Prostate gland (tissue), 2 donors: Measurements from ENCODE around the gene TMPRSS11B. TPM values are rescaled to one million over a fixed set of nuclear protein-coding genes. Genes with fewer than 3 reads are reported as not detected.
"Not testable (repeated sequence)": the region's sequence is repeated elsewhere in the genome, so short reads cannot be mapped to it uniquely, and the experiment has no call there.

ENCODE experiments used
- DNase-seq: peaks from one replicate; pipeline ENCODE4 v3.0.0-alpha.2; 2019; ENCODE audit warnings: low spot score
- H3K27ac ChIP-seq, 2 donors: fragments of 200-600 bp; sonication (generic); 2 replicates each; pipeline ENCODE4 v1.5.1; 2017 to 2019
- H3K27me3 ChIP-seq: fragments of 200-600 bp; sonication (generic); replicated peaks from 2 replicates; pipeline ENCODE4 v1.5.1; 2019; ENCODE audit not compliant: insufficient read depth
- H3K36me3 ChIP-seq, 2 donors: fragments of 200-600 bp; sonication (generic); 1 replicate in 1 of 2; 2 replicates in 1 of 2; pipeline versions ENCODE4 v1.5.1 to v1.8.1; 2017 to 2019
- H3K4me1 ChIP-seq: fragments of 200-600 bp; sonication (generic); replicated peaks from 2 replicates; pipeline ENCODE4 v1.5.1; 2019
- H3K4me3 ChIP-seq, 2 donors: fragments of 200-600 bp; sonication (generic); 2 replicates each; pipeline ENCODE4 v1.5.1; 2017 to 2019
- H3K9me3 ChIP-seq: fragments of 200-600 bp; sonication (generic); 2 replicates; pipeline ENCODE4 v1.5.1; 2017
- CTCF ChIP-seq, 4 experiments: fragments of 200-600 bp in 2 of 4; fragments of 450-650 bp in 2 of 4; sonication (generic) in 2 of 4; IDR thresholded peaks; 1 replicate in 3 of 4; 2 replicates in 1 of 4; pipeline ENCODE4 v1.5.1; 2016 to 2019; ENCODE audit warnings: antibody characterized with exemption in 4 of 4, mild to moderate bottlenecking in 2 of 4, moderate library complexity in 2 of 4
- POLR2A ChIP-seq: fragments of 450-650 bp; IDR thresholded peaks from one replicate; pipeline ENCODE4 v1.6.1; 2016; ENCODE audit warnings: antibody characterized with exemption, mild to moderate bottlenecking
- POLR2AphosphoS5 ChIP-seq: sonication (generic); formaldehyde crosslinking; IDR thresholded peaks from one replicate; pipeline ENCODE4 v1.6.1; 2017; ENCODE audit warnings: antibody characterized with exemption
- WGBS: methylation state at CpG from one replicate; pipeline ENCODE4 v1.1.5; 2018; 5-methylcytosine and 5-hydroxymethylcytosine counted together
- intact Hi-C: fragments of 100-400 bp; cut with DNase I; formaldehyde crosslinking; loops from one replicate; pipeline ENCODE4 v1.14.2; 2022
- total RNA-seq, 2 donors: library from RNA; depleted of rRNA; stranded (reverse); fragments of >200 nt; gene quantifications; one replicate each; pipeline ENCODE4 v1.1.0, GENCODE V29; 2016

The TMPRSS11B gene
- total RNA-seq, 2 donors from 2014 or later: not detected

- TF ChIP-seq CTCF (IDR thresholded peaks at IDR 0.05) (no peak), POLR2A (no peak), POLR2AphosphoS5 (no peak)
- 72% methylated on average over 1 of the region's 1 CpG for WGBS
- intact Hi-C loops: no loop called here
- Histone ChIP-seq H3K9me3 (no peaks in the 10 kb centered on the region), H3K27ac (no peak overlapping the region), H3K27me3 (no peaks in the 10 kb centered on the region), H3K4me3 (no peak overlapping the region), H3K4me1 (no peaks in the 10 kb centered on the region), H3K36me3 (no peaks in the 10 kb centered on the region)
- no peak for DNase-seq
Observed at GRCh38 chr4:68228568-68228967, 16.9 kb downstream of the TMPRSS11B start.

- intact Hi-C loops: no loop called here
- no peaks in the 10 kb centered on the region for H3K9me3 ChIP-seq
- WGBS: 22% methylated on average over 1 of the region's 1 CpG
- H3K4me3 ChIP-seq: no peak overlapping the region
- DNase-seq: no peak
- H3K4me1 ChIP-seq: no peaks in the 10 kb centered on the region
- H3K36me3 ChIP-seq: no peaks in the 10 kb centered on the region
- no peaks in the 10 kb centered on the region for H3K27me3 ChIP-seq
- no peak for TF ChIP-seq CTCF (IDR thresholded peaks at IDR 0.05)
- TF ChIP-seq POLR2A: no peak
- TF ChIP-seq POLR2AphosphoS5: no peak
- no peak overlapping the region for H3K27ac ChIP-seq
Observed at GRCh38 chr4:68218044-68218443, 27.4 kb downstream of the TMPRSS11B start.

- DNase-seq: no peak
- H3K27ac ChIP-seq: no peak overlapping the region
- H3K4me3 ChIP-seq: no peak overlapping the region
- no peaks in the 10 kb centered on the region for H3K27me3 ChIP-seq
- H3K4me1 ChIP-seq: no peaks in the 10 kb centered on the region
- no peaks in the 10 kb centered on the region for H3K36me3 ChIP-seq
- H3K9me3 ChIP-seq: no peaks in the 10 kb centered on the region
- intact Hi-C loops: no loop called here
- no peak for TF ChIP-seq POLR2A
- no peak for TF ChIP-seq POLR2AphosphoS5
- TF ChIP-seq CTCF (IDR thresholded peaks at IDR 0.05): no peak
Observed at GRCh38 chr4:68216501-68216900, 29.0 kb downstream of the TMPRSS11B start.

- Histone ChIP-seq H3K4me3 (no peak overlapping the region), H3K9me3 (no peaks in the 10 kb centered on the region), H3K36me3 (no peaks in the 10 kb centered on the region), H3K4me1 (no peaks in the 10 kb centered on the region), H3K27me3 (no peaks in the 10 kb centered on the region), H3K27ac (no peak overlapping the region)
- DNase-seq: no peak
- no peak for TF ChIP-seq POLR2A
- 89% methylated on average over 1 of the region's 1 CpG for WGBS
- intact Hi-C loops: no loop called here
Observed at GRCh38 chr4:68209003-68209402, 36.5 kb downstream of the TMPRSS11B start.

- H3K27ac ChIP-seq, intact Hi-C loops, H3K4me3 ChIP-seq, H3K36me3 ChIP-seq, DNase-seq, H3K9me3 ChIP-seq, H3K4me1 ChIP-seq, H3K27me3 ChIP-seq: not testable (repeated sequence)
- WGBS: 88% methylated on average over 5 of the region's 5 CpGs
Observed at GRCh38 chr4:68194305-68194704, 51.2 kb downstream of the TMPRSS11B start.

GRCh38 chr4:68193194-68193593, 52.3 kb downstream of the TMPRSS11B start:
- Histone ChIP-seq H3K27me3 (no peaks in the 10 kb centered on the region), H3K4me3 (no peak overlapping the region), H3K27ac (no peak overlapping the region), H3K9me3 (no peaks in the 10 kb centered on the region), H3K36me3 (no peaks in the 10 kb centered on the region), H3K4me1 (no peaks in the 10 kb centered on the region)
- TF ChIP-seq POLR2A (no peak), CTCF (IDR thresholded peaks at IDR 0.05) (no peak)
- intact Hi-C loops: no loop called here
- 86% methylated on average over 1 of the region's 1 CpG for WGBS
- DNase-seq: no peak
